ENCODE results near the gene SYNGR3. TPM values are rescaled to one million over a fixed set of nuclear protein-coding genes. Genes with fewer than 3 reads are reported as not detected.

SYNGR3 gene
- total RNA-seq, 2 donors from 2014 or later, result 1.5 to 1.9 TPM

DNA sequence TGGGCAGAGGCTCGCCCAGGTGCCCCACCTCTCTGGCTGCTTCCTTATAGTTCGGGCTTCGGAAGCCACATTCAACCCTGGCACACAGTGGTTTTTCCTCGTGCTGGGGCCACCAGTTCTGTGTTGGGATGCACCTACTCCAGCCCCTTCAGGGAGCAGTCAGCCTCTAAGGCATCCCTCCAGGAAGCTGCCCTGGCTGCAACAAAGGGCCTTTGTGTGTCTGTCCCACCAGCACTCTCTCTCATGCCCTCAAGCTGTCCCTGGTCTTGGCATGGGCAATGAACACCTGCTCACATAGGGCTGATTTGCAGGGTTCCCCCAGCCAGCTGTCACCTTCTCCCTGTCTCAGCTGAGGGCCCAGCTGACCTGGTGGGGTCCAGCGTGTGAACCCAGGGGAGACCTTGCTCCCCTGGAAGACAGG, 7.7 kb upstream of the SYNGR3 start:
- Histone ChIP-seq H3K9ac (ENCODE audit: low read depth in 2 of 2, low read length in 2 of 2) (peak overlapping the region in 1 of 2 donors; percentile 71), H3K27ac (peak overlapping the region; percentile 93), H3K4me1 (peaks cover 23% of the 10 kb centered on the region), H3K9me3 (no peaks in the 10 kb centered on the region), H3K36me3 (peaks cover 14% of the 10 kb centered on the region), H3K27me3 (peaks cover 8% of the 10 kb centered on the region), H3K4me3 (no peak overlapping the region)
- TF ChIP-seq CTCF (IDR thresholded peaks at IDR 0.05), result no peak
- intact Hi-C loops (cut with DNase I), result no loop called here
- DNase-seq, result peak; percentile 83

DNA sequence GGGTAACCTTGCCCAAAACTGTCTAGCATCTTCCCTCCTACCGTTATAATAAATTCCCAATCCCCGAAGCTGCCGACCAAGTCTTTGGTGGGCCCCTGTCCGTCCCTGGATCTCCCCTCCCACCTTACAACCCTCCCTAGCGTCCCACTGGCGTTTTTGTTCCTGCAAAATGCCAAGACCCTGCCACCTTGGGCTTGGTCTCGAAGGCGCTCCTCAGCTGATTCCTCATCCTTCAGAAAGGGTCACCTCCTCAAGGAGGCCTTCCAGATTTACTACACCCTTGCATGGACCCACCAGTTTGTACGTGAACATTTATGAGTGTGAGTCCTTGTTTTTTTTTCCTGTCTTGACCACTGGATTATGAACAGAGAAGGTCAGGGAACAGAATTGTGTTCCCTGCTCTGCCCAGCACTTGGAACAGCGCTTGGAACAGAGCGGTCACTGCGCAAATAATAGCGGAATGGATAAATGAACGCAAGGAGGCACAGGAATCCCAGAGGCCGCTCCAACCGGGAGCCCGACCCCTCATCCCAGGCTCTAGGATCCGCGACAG, 6.7 kb upstream of the SYNGR3 start:
- DNase-seq, result no peak
- no peak for TF ChIP-seq CTCF (IDR thresholded peaks at IDR 0.05)
- intact Hi-C loops (cut with DNase I), result no loop called here
- H3K4me1 ChIP-seq, result peaks cover 23% of the 10 kb centered on the region
- H3K36me3 ChIP-seq, result peaks cover 8% of the 10 kb centered on the region
- H3K27me3 ChIP-seq, result peaks cover 8% of the 10 kb centered on the region
- peak overlapping the region; percentile 70 to 71 for H3K9ac ChIP-seq (ENCODE audit: low read depth in 2 of 2, low read length in 2 of 2)
- peak overlapping the region; percentile 87 for H3K4me3 ChIP-seq
- H3K9me3 ChIP-seq, result no peaks in the 10 kb centered on the region
- peak overlapping the region; percentile 93 for H3K27ac ChIP-seq

DNA sequence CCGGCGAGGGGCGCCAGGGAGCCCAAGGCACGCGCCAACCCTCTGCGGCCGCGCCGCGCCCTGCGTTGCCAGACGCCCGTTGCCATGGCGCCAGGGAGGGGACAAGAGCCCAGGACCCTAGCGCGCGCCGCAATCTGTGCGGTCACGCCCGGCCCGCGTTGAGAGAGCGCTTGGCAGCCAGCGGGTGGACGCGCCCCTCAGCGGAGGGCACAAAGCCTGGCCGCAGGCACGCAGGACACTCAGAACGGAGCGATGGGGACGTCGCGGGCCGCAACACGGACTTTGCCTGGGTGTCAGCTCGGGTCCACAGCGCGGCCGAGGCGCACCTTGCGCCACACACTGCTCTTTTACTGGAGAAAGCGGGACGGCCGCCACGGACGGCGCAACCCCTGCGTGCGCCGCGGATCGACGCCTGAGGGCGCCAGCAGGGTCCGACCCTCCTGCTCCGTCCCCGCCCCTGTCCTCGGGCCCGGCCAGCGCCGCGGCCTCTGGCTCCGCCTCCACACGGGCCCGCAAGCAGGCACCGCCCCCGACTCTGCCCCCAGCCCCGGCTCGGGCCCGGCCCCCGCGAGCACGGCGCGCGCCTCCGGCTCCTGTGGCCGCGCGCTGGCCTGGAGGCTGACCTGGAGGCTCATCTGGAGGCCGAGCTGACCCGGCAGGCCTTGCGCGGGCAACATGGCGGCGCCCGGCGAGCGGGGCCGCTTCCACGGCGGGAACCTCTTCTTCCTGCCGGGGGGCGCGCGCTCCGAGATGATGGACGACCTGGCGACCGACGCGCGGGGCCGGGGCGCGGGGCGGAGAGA, 6.0 kb upstream of the SYNGR3 start, which contains the start of gene GFER:
Gene GFER (plus strand): TSS at position 650 of the 803 bp plus-strand sequence. CDS start 26 bp downstream, at position 676.
- peak; percentile 31 for TF ChIP-seq CTCF (IDR thresholded peaks at IDR 0.05)
- DNase-seq, result peak; percentile 92
- intact Hi-C loops (cut with DNase I), result no loop called here
- H3K36me3 ChIP-seq, result peaks cover 5% of the 10 kb centered on the region
- peak within 1 kb of the TSS; percentile 70 to 71 for H3K9ac ChIP-seq (ENCODE audit: low read depth in 2 of 2, low read length in 2 of 2)
- peaks cover 23% of the 10 kb centered on the region for H3K4me1 ChIP-seq
- peaks cover 10% of the 10 kb centered on the region for H3K27me3 ChIP-seq
- peak within 1 kb of the TSS; percentile 93 for H3K27ac ChIP-seq
- peak within 1 kb of the TSS; percentile 87 for H3K4me3 ChIP-seq
- no peaks in the 10 kb centered on the region for H3K9me3 ChIP-seq

DNA sequence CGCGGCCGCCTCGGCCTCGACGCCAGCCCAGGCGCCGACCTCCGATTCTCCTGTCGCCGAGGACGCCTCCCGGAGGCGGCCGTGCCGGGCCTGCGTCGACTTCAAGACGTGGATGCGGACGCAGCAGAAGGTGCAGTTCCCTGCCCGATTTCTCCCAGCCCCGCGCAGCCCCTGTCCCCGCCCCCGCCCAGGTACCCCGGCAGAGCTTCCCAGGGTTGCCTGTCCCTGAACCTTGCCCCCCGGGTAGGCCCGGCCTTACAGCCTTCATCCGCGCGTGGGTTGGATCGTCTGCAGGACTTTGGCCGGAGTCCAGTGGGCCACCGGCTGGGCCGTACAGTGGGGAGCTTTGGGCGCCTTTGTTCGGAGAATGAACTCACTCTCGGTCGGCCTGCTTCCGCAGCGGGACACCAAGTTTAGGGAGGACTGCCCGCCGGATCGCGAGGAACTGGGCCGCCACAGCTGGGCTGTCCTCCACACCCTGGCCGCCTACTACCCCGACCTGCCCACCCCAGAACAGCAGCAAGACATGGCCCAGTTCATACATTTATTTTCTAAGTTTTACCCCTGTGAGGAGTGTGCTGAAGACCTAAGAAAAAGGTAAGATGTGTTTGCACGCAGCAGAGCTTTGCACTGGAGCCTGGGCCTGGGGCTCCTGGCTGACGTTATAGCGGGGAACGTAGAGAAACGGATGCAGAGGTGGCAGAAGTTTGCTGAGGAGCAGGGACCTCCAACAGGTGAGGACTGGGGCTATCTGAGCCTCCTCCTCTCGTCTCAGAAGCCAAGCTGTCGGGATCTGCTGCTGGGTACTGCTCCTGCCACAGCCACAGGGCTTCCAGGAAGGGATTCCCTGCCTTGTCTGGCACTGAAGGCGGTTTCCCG, 5.2 kb upstream of the SYNGR3 start:
- H3K27ac ChIP-seq, result peak overlapping the region; percentile 93
- H3K9me3 ChIP-seq, result no peaks in the 10 kb centered on the region
- peaks cover 5% of the 10 kb centered on the region for H3K36me3 ChIP-seq
- H3K9ac ChIP-seq (ENCODE audit: low read depth in 2 of 2, low read length in 2 of 2), result peak overlapping the region; percentile 63 to 70
- H3K4me1 ChIP-seq, result peaks cover 26% of the 10 kb centered on the region
- intact Hi-C loops (cut with DNase I), result no loop called here
- TF ChIP-seq CTCF (IDR thresholded peaks at IDR 0.05), result no peak
- H3K27me3 ChIP-seq, result peaks cover 18% of the 10 kb centered on the region
- DNase-seq, result peak; percentile 65
- H3K4me3 ChIP-seq, result peak overlapping the region; percentile 87

All from colonic mucosa (tissue), 4 donors.